SKM-1 (cell line): ENCODE measurements around the gene JPT2.
A peak's percentile ranks its signal among the peaks of the same experiment; 100 is the strongest.

Experiments
- DNase-seq: peaks from one replicate; lab custom pipeline; 2025; ENCODE audit not compliant: unreplicated experiment; lab: John Stamatoyannopoulos, UW

JPT2 gene, protein sequence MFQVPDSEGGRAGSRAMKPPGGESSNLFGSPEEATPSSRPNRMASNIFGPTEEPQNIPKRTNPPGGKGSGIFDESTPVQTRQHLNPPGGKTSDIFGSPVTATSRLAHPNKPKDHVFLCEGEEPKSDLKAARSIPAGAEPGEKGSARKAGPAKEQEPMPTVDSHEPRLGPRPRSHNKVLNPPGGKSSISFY

DNA sequence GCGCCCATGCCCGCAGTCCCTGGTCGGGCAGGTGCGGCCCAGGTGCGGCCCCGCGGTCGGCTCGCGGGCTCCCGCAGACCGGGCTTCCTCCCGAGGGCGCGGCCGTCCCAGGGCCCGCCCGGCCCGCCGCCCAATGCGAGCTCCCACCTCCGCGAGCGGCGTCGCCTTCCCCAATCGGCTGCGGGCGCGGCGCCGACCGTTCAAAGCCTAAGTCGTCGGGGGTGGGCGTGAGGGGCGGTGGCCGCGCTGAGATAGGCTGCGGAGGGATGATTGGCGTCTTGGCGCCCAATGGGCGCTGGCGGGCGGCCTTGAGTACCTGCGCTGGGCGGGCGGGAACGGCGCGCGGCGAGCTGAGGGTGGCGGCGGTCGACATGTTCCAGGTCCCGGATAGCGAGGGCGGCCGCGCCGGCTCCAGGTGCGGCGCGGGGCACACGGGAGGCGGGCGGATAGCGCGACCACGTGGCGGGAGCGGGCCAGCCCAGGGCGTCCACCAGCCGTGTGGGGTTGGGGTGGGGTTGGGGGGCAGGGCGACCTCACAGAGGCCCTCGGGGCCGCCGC is at the start of gene JPT2:
JPT2 (plus strand) TSS at position 338 of the 558 bp plus-strand sequence; CDS start at position 372, 34 bp downstream.
- DNase-seq: peak; percentile 91

DNA sequence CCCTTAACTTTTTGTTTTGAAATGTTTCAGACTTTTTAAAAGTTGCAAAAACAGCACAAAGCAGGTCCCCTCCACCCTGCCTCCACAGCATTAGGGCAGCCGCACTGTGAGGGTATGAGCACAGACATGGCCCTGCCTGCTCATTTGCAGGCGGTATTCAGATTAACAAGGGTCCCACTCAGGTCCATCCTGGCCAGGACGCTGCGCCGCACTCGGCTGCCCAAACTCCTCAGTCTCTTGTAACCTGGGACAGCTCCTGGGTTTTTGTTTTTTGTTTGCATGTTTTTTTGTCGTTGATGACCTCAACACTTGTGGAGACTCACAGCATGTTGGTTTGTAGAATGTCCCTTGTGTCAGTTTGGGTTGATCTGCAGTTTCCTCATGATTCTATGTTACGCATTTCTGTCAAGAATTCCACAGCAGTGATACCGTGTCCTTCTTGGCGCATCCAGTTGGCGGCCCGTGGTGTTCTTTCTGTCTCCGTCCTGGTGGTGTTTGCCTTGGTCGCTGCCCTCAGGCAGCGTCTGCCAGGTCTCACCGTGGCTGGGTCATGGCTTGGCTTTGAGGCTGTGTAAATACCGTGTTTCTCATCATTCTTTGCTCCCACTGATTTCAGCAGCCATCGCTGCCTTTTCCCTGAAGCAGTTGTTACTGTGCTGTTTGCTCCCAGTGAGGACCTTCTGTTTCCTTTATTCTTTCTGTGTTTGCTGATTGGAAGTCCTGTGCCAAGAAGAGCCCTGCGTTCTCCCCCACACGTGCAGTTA is 47.4 kb upstream of the JPT2 start:
- no peak for DNase-seq

GRCh38 chr16:1631230-1631629 is 46.8 kb upstream of the JPT2 start:
- DNase-seq: no peak

DNA sequence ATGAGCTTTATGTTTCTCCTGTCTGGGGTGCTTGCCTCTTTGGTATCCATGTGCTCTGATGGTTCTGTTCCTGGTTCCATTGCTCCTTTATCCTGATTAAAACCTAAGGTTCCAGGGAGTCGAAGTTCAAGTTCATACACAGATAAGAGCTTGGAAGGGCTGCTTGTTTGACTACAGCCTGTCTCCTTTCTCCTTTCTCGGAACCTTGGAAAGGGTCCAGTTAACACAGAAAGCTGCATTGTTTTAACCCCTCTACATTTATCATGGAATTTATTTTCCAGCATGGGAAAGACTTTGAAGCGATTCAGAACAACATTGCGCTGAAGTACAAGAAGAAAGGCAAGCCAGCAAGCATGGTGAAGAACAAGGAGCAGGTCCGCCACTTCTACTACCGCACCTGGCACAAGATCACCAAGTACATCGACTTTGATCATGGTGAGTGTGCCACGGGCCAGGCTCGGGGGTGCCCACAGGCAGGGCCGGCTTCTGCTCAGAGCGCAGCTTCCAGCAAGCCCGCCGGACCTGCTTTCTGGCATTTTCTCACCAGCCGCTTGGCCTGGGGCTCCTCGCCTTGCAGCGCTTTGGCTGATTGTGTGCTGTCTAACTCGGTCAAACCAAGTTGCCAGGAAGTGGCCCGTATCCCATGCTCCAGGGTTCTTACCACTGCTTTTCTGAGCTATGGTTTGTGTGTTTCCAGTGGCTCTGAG is 46.0 kb upstream of the JPT2 start:
- no peak for DNase-seq

- DNase-seq: no peak
Observed at GRCh38 chr16:1632638-1632970, 45.5 kb upstream of the JPT2 start.

DNA sequence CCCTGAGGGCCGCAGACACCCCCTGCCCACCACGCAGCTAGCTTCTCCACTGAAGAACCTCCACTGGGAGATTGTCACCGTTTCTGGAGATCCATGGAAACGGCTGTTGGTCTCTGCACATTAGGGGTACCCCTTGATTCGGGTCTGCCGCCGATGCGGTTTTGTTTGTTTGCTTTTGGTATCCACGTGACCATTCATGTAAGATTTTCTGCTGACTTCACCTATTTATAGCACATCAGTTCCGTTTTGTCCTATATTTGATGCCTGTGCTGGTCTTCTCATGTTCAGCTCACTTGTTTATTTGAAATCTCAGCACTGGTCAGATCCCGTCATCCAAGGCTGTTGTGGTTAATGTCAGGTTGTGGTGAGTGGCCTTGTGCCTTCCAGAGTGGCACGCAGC is 44.8 kb upstream of the JPT2 start:
- no peak for DNase-seq

- no peak for DNase-seq
Observed at GRCh38 chr16:1634541-1634940, 43.5 kb upstream of the JPT2 start.

GRCh38 chr16:1635070-1635469 is 43.0 kb upstream of the JPT2 start:
- no peak for DNase-seq

GRCh38 chr16:1637526-1637925 is 40.6 kb upstream of the JPT2 start:
- DNase-seq: no peak

DNA sequence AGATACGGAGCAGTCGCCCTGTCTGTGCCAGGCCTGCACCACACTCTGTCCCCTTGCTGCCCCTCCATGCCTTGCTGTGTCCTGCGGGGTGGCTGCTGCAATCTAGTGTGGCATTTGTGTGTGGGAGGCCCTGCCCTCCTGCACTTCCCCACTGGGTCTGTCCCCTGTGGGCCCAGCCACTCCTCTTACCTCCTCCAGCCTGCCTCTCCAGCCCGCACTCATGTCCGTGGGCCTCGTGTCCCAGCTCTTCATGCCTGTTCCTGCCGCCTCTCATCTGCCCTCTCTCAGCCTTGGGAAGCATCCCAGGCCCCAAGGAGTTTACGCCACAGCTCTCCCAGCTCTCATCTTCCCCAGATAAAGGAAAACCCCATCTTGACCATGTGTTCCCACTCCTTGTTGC is 39.3 kb upstream of the JPT2 start:
- no peak for DNase-seq

- DNase-seq: no peak
Observed at GRCh38 chr16:1639282-1639681, 38.8 kb upstream of the JPT2 start.

DNA sequence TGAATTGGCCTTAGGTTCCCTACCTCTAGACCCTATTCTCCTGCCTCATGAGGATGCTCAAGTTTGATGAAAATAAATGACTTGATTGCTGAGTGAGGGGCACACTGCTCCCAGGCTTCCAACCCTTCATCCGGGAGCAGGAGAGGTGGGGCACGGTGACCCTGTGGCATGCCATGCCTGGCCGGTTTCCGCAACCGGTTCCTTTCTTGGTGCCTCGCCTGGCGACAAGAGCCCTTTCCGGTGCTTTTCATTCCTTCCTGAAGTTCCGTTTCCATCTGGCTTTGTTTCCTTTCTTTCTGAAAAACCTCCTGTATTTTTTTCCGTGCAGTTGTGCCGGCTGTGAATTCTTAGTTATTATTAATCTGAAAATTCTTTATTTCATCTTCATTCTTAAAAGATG is 38.2 kb upstream of the JPT2 start:
- no peak for DNase-seq

GRCh38 chr16:1640261-1640941 is 37.7 kb upstream of the JPT2 start:
- DNase-seq: no peak

DNA sequence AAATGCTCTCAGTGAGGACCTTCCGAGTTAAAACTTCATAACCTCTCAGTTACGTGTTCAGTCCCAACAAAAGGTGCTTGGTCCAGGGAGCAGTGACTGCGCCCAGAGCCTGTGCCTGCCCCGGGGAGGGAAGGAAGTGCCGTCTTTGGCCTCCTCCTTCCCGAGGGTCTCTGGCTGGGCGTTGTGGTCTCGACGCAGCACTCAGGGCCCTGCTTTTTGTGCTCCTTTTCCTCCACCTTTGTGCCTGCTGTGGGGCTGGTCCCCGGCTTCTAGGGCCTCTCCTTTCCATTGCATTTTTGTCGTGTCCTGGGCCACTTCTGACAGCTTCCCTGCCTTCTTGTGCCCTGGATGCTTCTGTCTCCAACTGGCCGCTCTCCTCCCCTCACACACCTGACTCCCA is 36.8 kb upstream of the JPT2 start:
- no peak for DNase-seq

DNA sequence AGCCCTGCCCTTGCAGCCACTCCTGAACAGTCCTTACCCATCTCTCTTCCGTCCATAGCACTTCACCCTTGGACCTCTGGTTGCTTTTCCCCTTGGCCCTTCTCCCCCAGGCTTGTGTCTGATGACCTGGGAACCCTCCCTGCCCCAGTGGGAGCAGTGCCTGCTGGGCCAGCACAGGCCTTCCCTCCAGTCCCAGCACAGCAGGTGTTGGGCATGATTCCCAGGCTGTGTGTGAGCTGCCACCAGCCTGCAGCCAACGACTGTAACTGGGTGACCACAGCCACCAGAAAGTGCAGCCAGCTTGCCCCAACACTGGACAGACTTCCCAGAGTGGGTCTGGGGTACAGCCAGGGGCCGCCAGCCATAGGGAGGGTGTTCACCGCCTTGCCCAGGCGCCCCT is 35.9 kb upstream of the JPT2 start:
- DNase-seq: no peak

GRCh38 chr16:1642753-1643152 is 35.3 kb upstream of the JPT2 start:
- no peak for DNase-seq

DNA sequence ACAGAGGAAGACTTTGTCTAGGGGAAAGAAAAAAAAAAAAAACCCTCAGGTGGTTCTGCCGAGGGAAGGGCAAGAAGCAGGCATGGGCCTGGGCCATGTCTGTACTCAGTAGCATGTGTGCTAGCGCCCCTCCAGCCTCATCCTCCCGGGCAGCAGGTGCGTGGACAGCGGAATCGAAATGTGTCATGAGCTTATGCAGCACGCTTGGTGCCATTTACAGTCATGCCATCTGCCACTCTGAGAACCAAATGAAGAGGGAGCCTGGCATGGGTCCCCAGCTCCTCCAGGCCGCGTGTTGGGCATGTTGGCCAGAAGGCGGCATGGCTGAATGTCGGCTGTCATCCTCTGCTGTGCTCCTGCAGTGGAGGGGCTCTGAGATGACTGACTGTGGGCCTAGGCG is 34.6 kb upstream of the JPT2 start:
- DNase-seq: no peak

DNA sequence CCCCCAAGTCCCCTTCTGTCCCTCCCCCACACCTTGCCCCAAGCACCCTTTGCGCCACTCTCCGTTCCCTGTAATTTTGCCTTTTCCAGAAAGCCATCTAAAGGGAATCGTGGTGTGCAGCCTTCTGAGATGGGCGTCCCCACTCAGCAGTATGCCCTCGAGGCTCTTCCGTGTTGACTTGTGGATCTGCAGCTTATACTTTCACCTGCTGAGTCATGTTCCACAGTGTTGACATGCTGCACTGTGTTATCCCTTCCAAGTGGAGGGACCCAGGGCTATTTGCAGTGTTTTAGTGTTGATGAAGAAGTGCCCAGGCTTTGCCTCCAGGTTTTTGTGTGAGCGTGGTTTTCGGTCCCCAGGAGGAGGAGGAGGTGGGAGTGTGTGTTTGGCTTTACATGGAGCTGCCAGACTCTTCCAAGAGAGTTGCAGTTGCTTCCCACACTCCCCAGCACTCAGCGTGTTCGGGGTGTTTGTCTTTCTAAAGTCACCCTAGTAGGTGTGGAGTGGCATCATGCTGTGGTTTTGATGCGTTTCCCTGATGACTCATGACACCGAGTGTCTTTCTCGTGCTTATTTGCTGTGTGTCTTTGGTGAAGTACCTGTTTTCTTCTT is 32.1 kb upstream of the JPT2 start:
- no peak for DNase-seq

DNA sequence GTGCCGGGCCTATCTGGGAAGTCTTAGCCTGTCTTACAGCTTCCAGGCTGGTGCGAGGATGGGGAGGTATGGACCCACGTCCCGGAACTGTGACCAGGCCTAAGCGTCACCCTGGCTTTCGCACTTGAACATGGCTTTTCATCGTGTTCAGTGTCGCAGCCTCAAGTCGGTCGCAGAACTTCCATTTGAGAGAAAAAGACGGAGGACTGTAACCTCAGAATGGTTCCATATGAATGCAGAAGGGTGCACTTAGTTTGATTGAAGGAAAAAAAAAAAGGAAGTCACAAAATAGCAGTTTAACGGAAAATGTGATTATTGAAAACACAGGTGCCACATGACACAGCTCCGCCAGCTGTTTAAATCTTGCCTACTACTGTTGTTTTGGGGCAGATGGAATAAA is 30.2 kb upstream of the JPT2 start:
- no peak for DNase-seq

- DNase-seq: no peak
Observed at GRCh38 chr16:1650131-1650530, 27.9 kb upstream of the JPT2 start.
